ENCODE data around the gene NOXA1.

- TF ChIP-seq CTCF (IDR thresholded peaks at IDR 0.05; ENCODE audit: low read depth, low read length, missing input control), result no peak
- TF ChIP-seq ZBTB33 (IDR thresholded peaks at IDR 0.05), result no peak
- no peak for TF ChIP-seq MAX (IDR thresholded peaks at IDR 0.05)
- TF ChIP-seq GABPA (IDR thresholded peaks at IDR 0.05 in 1 of 2, conservative IDR thresholded peaks at IDR 0.05 in 1 of 2), result no peak
- TF ChIP-seq TAF1 (conservative IDR thresholded peaks at IDR 0.05), result no peak
- TF ChIP-seq ATF3 (IDR thresholded peaks at IDR 0.05), result no peak
- TF ChIP-seq SP1 (IDR thresholded peaks at IDR 0.05), result no peak
- TF ChIP-seq EGR1 (IDR thresholded peaks at IDR 0.05; ENCODE audit: low read depth in 2 of 2), result no peak
- no peak for TF ChIP-seq FOXA1 (IDR thresholded peaks at IDR 0.05)
- TF ChIP-seq RXRA (IDR thresholded peaks at IDR 0.05), result no peak
- TF ChIP-seq REST (IDR thresholded peaks at IDR 0.05), result no peak
- TF ChIP-seq JUND (IDR thresholded peaks at IDR 0.05), result no peak
- no peak for TF ChIP-seq HNF4G (IDR thresholded peaks at IDR 0.05)
- TF ChIP-seq FOXA2 (IDR thresholded peaks at IDR 0.05), result no peak
These were observed 29.0 kb downstream of the NOXA1 start for GRCh38 chr9:137452006-137452760.

Measured in liver (tissue), 3 donors.